Astrocyte (in vitro differentiated cells and primary cell): ENCODE results near the gene PRAMEF9. TPM values are rescaled to one million over a fixed set of nuclear protein-coding genes. Genes with fewer than 3 reads are reported as not detected.

Experiments
- DNase-seq: peaks from one replicate; pipeline ENCODE4 v3.0.0-alpha.2; 2010; ENCODE audit warnings: low read depth
- FAIRE-seq: peaks from 2 replicates; lab custom pipeline; 2011; peaks lifted over from hg19 to GRCh38; lab: Jason Lieb, UNC
- H2AFZ ChIP-seq: 2 replicates; pipeline ENCODE4 v1.6.0; 2012; ENCODE audit warnings: low read depth, low read length, inconsistent platforms
- H3K27ac ChIP-seq: 2 replicates; pipeline ENCODE4 v1.5.1; 2011; ENCODE audit warnings: low read depth, low read length, inconsistent platforms
- H3K27me3 ChIP-seq: 2 replicates; pipeline ENCODE4 v1.6.0; 2011; ENCODE audit warnings: low read length, inconsistent platforms; ENCODE audit not compliant: insufficient read depth
- H3K36me3 ChIP-seq: 2 replicates; pipeline ENCODE4 v1.5.1; 2011; ENCODE audit warnings: low read length, inconsistent platforms; ENCODE audit not compliant: insufficient read depth
- H3K4me1 ChIP-seq: 2 replicates; pipeline ENCODE4 v1.5.1; 2011; ENCODE audit warnings: low read length, inconsistent platforms; ENCODE audit not compliant: insufficient read depth
- H3K4me2 ChIP-seq: 2 replicates; pipeline ENCODE4 v1.6.0; 2012; ENCODE audit warnings: low read length, inconsistent platforms
- H3K4me3 ChIP-seq: 2 replicates; pipeline ENCODE4 v1.5.1; 2011; ENCODE audit warnings: low read depth, mild to moderate bottlenecking, low read length, inconsistent platforms; ENCODE audit not compliant: insufficient read depth
- H3K79me2 ChIP-seq: 2 replicates; pipeline ENCODE4 v1.6.0; 2012; ENCODE audit warnings: mild to moderate bottlenecking, low read length, inconsistent platforms; ENCODE audit not compliant: insufficient read depth
- H3K9ac ChIP-seq: 2 replicates; pipeline ENCODE4 v1.6.0; 2012; ENCODE audit warnings: mild to moderate bottlenecking, low read length, inconsistent platforms
- H3K9me3 ChIP-seq: 2 replicates; pipeline ENCODE4 v1.5.1; 2012; ENCODE audit warnings: low read depth, mild to moderate bottlenecking, low read length, inconsistent platforms; ENCODE audit not compliant: insufficient read depth
- H4K20me1 ChIP-seq: 2 replicates; pipeline ENCODE4 v1.6.0; 2012; ENCODE audit warnings: low read length, inconsistent platforms; ENCODE audit not compliant: insufficient read depth
- H3K27ac Mint-ChIP-seq: one replicate; pipeline ENCODE4 v1.8.0; 2021; ENCODE audit warnings: mild to moderate bottlenecking, mixed read lengths; ENCODE audit not compliant: unreplicated experiment
- H3K27me3 Mint-ChIP-seq: one replicate; pipeline ENCODE4 v1.8.0; 2021; ENCODE audit warnings: low read depth, mixed read lengths; ENCODE audit not compliant: unreplicated experiment
- H3K36me3 Mint-ChIP-seq: one replicate; pipeline ENCODE4 v1.8.0; 2021; ENCODE audit warnings: low read depth, mixed read lengths; ENCODE audit not compliant: unreplicated experiment
- H3K4me1 Mint-ChIP-seq: one replicate; pipeline ENCODE4 v1.8.0; 2021; ENCODE audit warnings: low read depth, mixed read lengths; ENCODE audit not compliant: unreplicated experiment
- H3K4me3 Mint-ChIP-seq: one replicate; pipeline ENCODE4 v1.8.0; 2021; ENCODE audit warnings: mild to moderate bottlenecking, moderate library complexity, mixed read lengths; ENCODE audit not compliant: unreplicated experiment
- H3K9me3 Mint-ChIP-seq: one replicate; pipeline ENCODE4 v1.8.0; 2021; ENCODE audit warnings: mild to moderate bottlenecking, mixed read lengths; ENCODE audit not compliant: unreplicated experiment
- CTCF ChIP-seq: IDR thresholded peaks from 2 replicates; pipeline ENCODE4 v1.5.1; 2011; ENCODE audit warnings: low read depth, mild to moderate bottlenecking, inconsistent platforms, low read length, moderate library complexity; ENCODE audit not compliant: insufficient read depth
- EZH2 ChIP-seq: IDR thresholded peaks from 2 replicates; pipeline ENCODE4 v1.6.1; 2012; ENCODE audit warnings: mild to moderate bottlenecking, low read length, inconsistent platforms; ENCODE audit not compliant: insufficient read depth
- total RNA-seq: library from RNA; stranded (reverse); gene quantifications from 2 replicates; pipeline ENCODE4 v1.2.1, GENCODE V29; 2021

PRAMEF9 gene
- total RNA-seq, 1 donor from 2014 or later = not detected

DNA sequence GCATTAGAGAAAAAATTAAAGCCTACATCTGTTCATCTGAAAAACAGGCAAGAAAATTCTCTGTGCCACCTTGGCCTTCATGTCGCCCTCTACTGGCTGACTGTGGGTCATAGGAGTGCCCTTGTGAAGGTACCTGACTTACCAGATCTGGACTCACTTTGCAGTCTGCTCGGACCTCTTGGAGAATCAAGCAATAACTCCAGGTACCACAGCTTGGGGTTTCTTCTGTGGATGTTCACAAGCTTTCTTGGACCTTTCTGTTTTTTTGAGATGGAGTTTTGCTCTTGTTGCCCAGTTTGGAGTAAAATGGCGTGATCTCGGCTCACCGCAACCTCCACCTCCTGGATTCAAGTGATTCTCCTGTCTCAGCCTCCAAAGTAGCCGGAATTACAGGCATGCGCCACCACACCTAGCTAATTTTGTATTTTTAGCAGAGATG is 56.7 kb downstream of the PRAMEF9 start:
- no peak overlapping the region for H3K4me3 ChIP-seq
- no peak overlapping the region for H3K27ac ChIP-seq
- no peak for FAIRE-seq
- no peaks in the 10 kb centered on the region for H3K4me1 ChIP-seq
- H3K36me3 ChIP-seq = no peaks in the 10 kb centered on the region
- H3K27me3 Mint-ChIP-seq = no peaks in the 10 kb centered on the region
- H3K79me2 ChIP-seq = no peaks in the 10 kb centered on the region
- no peak overlapping the region for H2AFZ ChIP-seq
- no peaks in the 10 kb centered on the region for H3K4me1 Mint-ChIP-seq
- H3K4me3 Mint-ChIP-seq = no peak overlapping the region
- DNase-seq = no peak
- H3K27ac Mint-ChIP-seq = no peak overlapping the region
- H3K9ac ChIP-seq = no peak overlapping the region
- no peaks in the 10 kb centered on the region for H3K27me3 ChIP-seq
- H3K4me2 ChIP-seq = no peak overlapping the region
- H3K9me3 ChIP-seq = peaks cover 3% of the 10 kb centered on the region
- H3K9me3 Mint-ChIP-seq = peaks cover 25% of the 10 kb centered on the region
- H3K36me3 Mint-ChIP-seq = no peaks in the 10 kb centered on the region
- TF ChIP-seq CTCF (no peak), EZH2 (no peak)
- H4K20me1 ChIP-seq = no peaks in the 10 kb centered on the region

Other genes starting within 250 kb of the PRAMEF9 start
- not detected in 2 replicates for gene PRAMEF6, start 224.3 kb upstream of the PRAMEF9 start, total RNA-seq
- not detected in 2 replicates for gene PRAMEF27, start 115.3 kb upstream of the PRAMEF9 start, total RNA-seq
- not detected in 2 replicates for gene HNRNPCL3, start 111.1 kb upstream of the PRAMEF9 start, total RNA-seq
- gene PRAMEF25, start 101.1 kb upstream of the PRAMEF9 start, total RNA-seq = 0.14 TPM in 1 of 2 replicates, not detected in the other
- gene HNRNPCL2, start 55.0 kb upstream of the PRAMEF9 start, total RNA-seq = not detected in 2 replicates
- gene PRAMEF26, start 15.8 kb upstream of the PRAMEF9 start, total RNA-seq = not detected in 2 replicates
- gene HNRNPCL4, start 6.2 kb upstream of the PRAMEF9 start, total RNA-seq = not detected in 2 replicates
- not detected in 2 replicates for gene PRAMEF13, start 29.6 kb downstream of the PRAMEF9 start, total RNA-seq
- not detected in 2 replicates for gene PRAMEF18, start 54.3 kb downstream of the PRAMEF9 start, total RNA-seq
- not detected in 2 replicates for gene PRAMEF5, start 82.3 kb downstream of the PRAMEF9 start, total RNA-seq
- 0.20 TPM in 1 of 2 replicates, not detected in the other for gene PRAMEF8, start 113.3 kb downstream of the PRAMEF9 start, total RNA-seq
- not detected in 2 replicates for gene PRAMEF33, start 131.7 kb downstream of the PRAMEF9 start, total RNA-seq
- not detected in 2 replicates for gene PRAMEF15, start 143.7 kb downstream of the PRAMEF9 start, total RNA-seq
- gene PRAMEF14, start 175.3 kb downstream of the PRAMEF9 start, total RNA-seq = 0.20 TPM in 1 of 2 replicates, not detected in the other
- not detected in 2 replicates for gene PRAMEF19, start 200.1 kb downstream of the PRAMEF9 start, total RNA-seq
- not detected in 2 replicates for gene PRAMEF17, start 217.8 kb downstream of the PRAMEF9 start, total RNA-seq
- not detected in 2 replicates for gene PRAMEF20, start 238.6 kb downstream of the PRAMEF9 start, total RNA-seq